Esophagus muscularis mucosa (tissue), 4 donors: ENCODE results near the gene UPF2.

Experiments used
- CTCF ChIP-seq, 3 experiments: fragments of 200-600 bp in 2 of 3; fragments of 450-650 bp in 1 of 3; sonication (generic) in 2 of 3; IDR thresholded peaks; one replicate each; pipeline ENCODE4 v1.5.1; 2017 to 2019; ENCODE audit warnings: antibody characterized with exemption in 3 of 3, mild to moderate bottlenecking in 2 of 3, moderate library complexity in 1 of 3
- EP300 ChIP-seq: sonication (generic); formaldehyde crosslinking; IDR thresholded peaks from one replicate; pipeline ENCODE4 v1.6.1; 2017; ENCODE audit warnings: antibody characterized with exemption
- POLR2A ChIP-seq: fragments of 450-650 bp; IDR thresholded peaks from one replicate; pipeline ENCODE4 v1.6.1; 2017; ENCODE audit warnings: antibody characterized with exemption, moderate library complexity, mild to moderate bottlenecking, low read depth

- TF ChIP-seq EP300 (no peak), CTCF (IDR thresholded peaks at IDR 0.05) (no peak), POLR2A (no peak)
These were observed 19.9 kb downstream of the UPF2 start for GRCh38 chr10:12022580-12023257.
